NCI-H446 (cell line): ENCODE results near the gene ZNF341.

Experiments used
- DNase-seq, 2 experiments: peaks; one replicate each; lab custom pipeline; 2025; lab: John Stamatoyannopoulos, UW

The ZNF341 gene

GRCh38 chr20:33796263-33796906 lies 64.6 kb downstream of the ZNF341 start:
- DNase-seq = no peak

- DNase-seq = no peak
These were observed 65.2 kb downstream of the ZNF341 start for GRCh38 chr20:33796907-33797544.

GRCh38 chr20:33798444-33798843 lies 66.6 kb downstream of the ZNF341 start:
- no peak for DNase-seq

GRCh38 chr20:33803921-33804337 lies 72.1 kb downstream of the ZNF341 start:
- DNase-seq = no peak

GRCh38 chr20:33808388-33808787 lies 76.6 kb downstream of the ZNF341 start:
- DNase-seq = no peak

GRCh38 chr20:33810259-33810658 lies 78.5 kb downstream of the ZNF341 start:
- no peak for DNase-seq

- peak; percentile 95 to 99 for DNase-seq
These were observed 79.3 kb downstream of the ZNF341 start, which contains the start of gene CHMP4B for GRCh38 chr20:33810885-33811775. CHMP4B (plus strand) TSS chr20:33811348; CDS start chr20:33811469, 121 bp downstream.

- no peak for DNase-seq
These were observed 80.0 kb downstream of the ZNF341 start for GRCh38 chr20:33811776-33812151.

- DNase-seq = no peak
These were observed 80.5 kb downstream of the ZNF341 start for GRCh38 chr20:33812152-33812849.

- peak in 1 of 2 experiments; percentile 15 for DNase-seq
These were observed 81.2 kb downstream of the ZNF341 start for GRCh38 chr20:33812908-33813462.

- no peak for DNase-seq
These were observed 82.5 kb downstream of the ZNF341 start for GRCh38 chr20:33814238-33814712.

- no peak for DNase-seq
These were observed 83.9 kb downstream of the ZNF341 start for GRCh38 chr20:33815671-33816070.

GRCh38 chr20:33816191-33816590 lies 84.4 kb downstream of the ZNF341 start:
- no peak for DNase-seq

GRCh38 chr20:33817411-33817810 lies 85.6 kb downstream of the ZNF341 start:
- no peak for DNase-seq

- DNase-seq = no peak
These were observed 87.7 kb downstream of the ZNF341 start for GRCh38 chr20:33819456-33819855.

- DNase-seq = no peak
These were observed 88.6 kb downstream of the ZNF341 start for GRCh38 chr20:33820362-33820761.

GRCh38 chr20:33821270-33821836 lies 89.6 kb downstream of the ZNF341 start:
- DNase-seq = no peak

- no peak for DNase-seq
These were observed 90.6 kb downstream of the ZNF341 start for GRCh38 chr20:33822423-33822822.

GRCh38 chr20:33822991-33823390 lies 91.2 kb downstream of the ZNF341 start:
- no peak for DNase-seq

- no peak for DNase-seq
These were observed 93.1 kb downstream of the ZNF341 start for GRCh38 chr20:33824852-33825251.
